Measurements from ENCODE around the gene ASB6. TPM values are rescaled to one million over a fixed set of nuclear protein-coding genes. Genes with fewer than 3 reads are reported as not detected.

Gene ASB6
- total RNA-seq, 1 donor from 2014 or later, result 16.7 TPM

- Histone ChIP-seq H3K4me3 (no peak overlapping the region), H3K27ac (no peak overlapping the region), H3K36me3 (no peaks in the 10 kb centered on the region), H3K9me3 (no peaks in the 10 kb centered on the region), H3K4me1 (no peaks in the 10 kb centered on the region), H3K27me3 (peaks cover 4% of the 10 kb centered on the region)
- no peak for DNase-seq
- no peak for TF ChIP-seq CTCF (IDR thresholded peaks at IDR 0.05)
- no peak for ATAC-seq
- intact Hi-C loops (cut with DNase I), result no loop called here
These were observed 43.4 kb upstream of the ASB6 start for GRCh38 chr9:129685220-129685932.

GRCh38 chr9:129682381-129682780 lies 40.4 kb upstream of the ASB6 start:
- no peak overlapping the region for H3K27ac ChIP-seq
- no peak for ATAC-seq
- intact Hi-C loops (cut with DNase I), result no loop called here
- TF ChIP-seq CTCF (IDR thresholded peaks at IDR 0.05), result no peak
- peaks cover 15% of the 10 kb centered on the region for H3K27me3 ChIP-seq
- H3K36me3 ChIP-seq, result no peaks in the 10 kb centered on the region
- DNase-seq, result no peak
- no peak overlapping the region for H3K4me3 ChIP-seq
- no peaks in the 10 kb centered on the region for H3K4me1 ChIP-seq
- H3K9me3 ChIP-seq, result no peaks in the 10 kb centered on the region

- no peak for TF ChIP-seq CTCF (IDR thresholded peaks at IDR 0.05)
- no peaks in the 10 kb centered on the region for H3K9me3 ChIP-seq
- intact Hi-C loops (cut with DNase I), result no loop called here
- H3K4me1 ChIP-seq, result no peaks in the 10 kb centered on the region
- ATAC-seq, result no peak
- DNase-seq, result no peak
- no peak overlapping the region for H3K27ac ChIP-seq
- no peaks in the 10 kb centered on the region for H3K36me3 ChIP-seq
- H3K27me3 ChIP-seq, result peaks cover 17% of the 10 kb centered on the region
- H3K4me3 ChIP-seq, result no peak overlapping the region
These were observed 40.0 kb upstream of the ASB6 start for GRCh38 chr9:129681924-129682323.

- no peaks in the 10 kb centered on the region for H3K36me3 ChIP-seq
- intact Hi-C loops (cut with DNase I), result no loop called here
- H3K27me3 ChIP-seq, result peaks cover 26% of the 10 kb centered on the region
These were observed 37.6 kb upstream of the ASB6 start for GRCh38 chr9:129679537-129679936.

GRCh38 chr9:129678844-129679243 lies 36.9 kb upstream of the ASB6 start:
- Histone ChIP-seq H3K4me3 (no peak overlapping the region), H3K9me3 (no peaks in the 10 kb centered on the region), H3K27me3 (peaks cover 26% of the 10 kb centered on the region), H3K27ac (no peak overlapping the region), H3K36me3 (no peaks in the 10 kb centered on the region), H3K4me1 (no peaks in the 10 kb centered on the region)
- ATAC-seq (no peak), DNase-seq (no peak)
- TF ChIP-seq CTCF (IDR thresholded peaks at IDR 0.05), result no peak
- intact Hi-C loops (cut with DNase I), result no loop called here

More at GRCh38 chr9:129679537-129679936, 37.6 kb upstream of the ASB6 start:
- DNase-seq (no peak), ATAC-seq (no peak)
- no peaks in the 10 kb centered on the region for H3K4me1 ChIP-seq
- H3K27ac ChIP-seq, result no peak overlapping the region
- no peaks in the 10 kb centered on the region for H3K9me3 ChIP-seq
- H3K4me3 ChIP-seq, result no peak overlapping the region
- TF ChIP-seq CTCF (IDR thresholded peaks at IDR 0.05), result no peak

GRCh38 chr9:129677456-129677855 lies 35.5 kb upstream of the ASB6 start:
- H3K4me3 ChIP-seq, result no peak overlapping the region
- DNase-seq (no peak), ATAC-seq (no peak)
- intact Hi-C loops (cut with DNase I), result no loop called here
- TF ChIP-seq CTCF (IDR thresholded peaks at IDR 0.05), result no peak
- no peak overlapping the region for H3K27ac ChIP-seq
- H3K36me3 ChIP-seq, result no peaks in the 10 kb centered on the region
- H3K9me3 ChIP-seq, result no peaks in the 10 kb centered on the region
- H3K4me1 ChIP-seq, result no peaks in the 10 kb centered on the region
- peaks cover 22% of the 10 kb centered on the region for H3K27me3 ChIP-seq
